ENCODE data around the gene CXCR3.

DNA sequence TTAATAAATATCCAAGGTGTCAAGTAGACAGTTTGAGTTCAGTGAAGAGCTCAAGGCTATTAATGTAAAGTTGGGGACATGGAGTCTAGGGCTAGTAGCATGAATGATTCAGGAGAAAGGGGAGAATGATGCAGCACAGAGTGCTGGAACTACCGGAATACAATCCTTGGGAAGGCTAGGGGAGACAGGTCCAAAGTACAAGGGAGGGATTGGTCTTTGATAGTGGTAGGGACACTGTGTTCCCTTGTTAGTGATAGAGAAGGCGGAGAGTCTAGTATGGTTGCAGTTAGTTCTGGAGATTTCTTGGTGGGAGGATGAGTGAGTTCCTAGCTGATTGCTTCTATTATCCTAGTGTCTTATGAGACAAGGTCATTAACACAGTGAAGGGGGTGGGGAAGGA, 31.4 kb downstream of the CXCR3 start:
- no peak for TF ChIP-seq GATA2 (IDR thresholded peaks at IDR 0.05; ENCODE audit: low read depth, low read length)
- TF ChIP-seq GATA3 (IDR thresholded peaks at IDR 0.05; ENCODE audit: low read depth, low read length): no peak

Measured in SH-SY5Y (cell line).